GM23338 (cell line): ENCODE results near the gene ADGRF3. TPM values are rescaled to one million over a fixed set of nuclear protein-coding genes. Genes with fewer than 3 reads are reported as not detected.

Experiments used
- ATAC-seq: fragments of 200-7000 bp; cut with Tn5 transposase; 3 replicates; pipeline ENCODE4 v1.9.1; 2020
- DNase-seq: peaks from one replicate; pipeline ENCODE4 v3.0.0-alpha.2; 2015; ENCODE audit warnings: low spot score
- H2AFZ ChIP-seq: fragments of 200-600 bp; sonication (generic); 2 replicates; pipeline ENCODE4 v1.8.0; 2016; ENCODE audit warnings: antibody characterized with exemption, mild to moderate bottlenecking, moderate library complexity
- H3F3A ChIP-seq: fragments of 200-600 bp; sonication (generic); replicated peaks from 2 replicates; pipeline ENCODE4 v1.8.0; 2017; ENCODE audit warnings: antibody characterized with exemption, mixed run types, low read depth
- H3K27ac ChIP-seq: fragments of 200-600 bp; sonication (generic); 2 replicates; pipeline ENCODE4 v1.6.1; 2016; ENCODE audit warnings: low read depth
- H3K27me3 ChIP-seq: fragments of 200-600 bp; sonication (generic); 2 replicates; pipeline ENCODE4 v1.8.0; 2016; ENCODE audit warnings: mild to moderate bottlenecking, mixed run types, moderate library complexity; ENCODE audit not compliant: insufficient read depth
- H3K36me3 ChIP-seq: fragments of 200-600 bp; sonication (generic); 2 replicates; pipeline ENCODE4 v1.8.0; 2016; ENCODE audit warnings: mild to moderate bottlenecking; ENCODE audit not compliant: insufficient read depth
- H3K4me1 ChIP-seq: fragments of 200-600 bp; sonication (generic); 2 replicates; pipeline ENCODE4 v1.8.0; 2016; ENCODE audit warnings: mild to moderate bottlenecking, moderate library complexity; ENCODE audit not compliant: insufficient read depth
- H3K4me2 ChIP-seq: fragments of 200-600 bp; sonication (generic); 2 replicates; pipeline ENCODE4 v1.7.1; 2017; ENCODE audit warnings: mixed run types
- H3K4me3 ChIP-seq: fragments of 200-600 bp; sonication (generic); 2 replicates; pipeline ENCODE4 v1.6.1; 2016; ENCODE audit warnings: mixed run types
- H3K79me2 ChIP-seq: fragments of 200-600 bp; sonication (generic); replicated peaks from 2 replicates; pipeline ENCODE4 v1.8.0; 2017; ENCODE audit warnings: mild to moderate bottlenecking; ENCODE audit not compliant: insufficient read depth
- H3K9me2 ChIP-seq: fragments of 200-600 bp; sonication (generic); 2 replicates; pipeline ENCODE4 v1.8.0; 2017; ENCODE audit not compliant: insufficient read depth
- H4K20me1 ChIP-seq: fragments of 200-600 bp; sonication (generic); replicated peaks from 2 replicates; pipeline ENCODE4 v1.8.0; 2017; ENCODE audit warnings: mild to moderate bottlenecking; ENCODE audit not compliant: insufficient read depth
- H3K27ac Mint-ChIP-seq: 2 replicates; pipeline ENCODE4 v1.8.0; 2020; ENCODE audit warnings: inconsistent platforms, mild to moderate bottlenecking, moderate library complexity, mixed read lengths
- H3K27me3 Mint-ChIP-seq: 3 replicates; pipeline ENCODE4 v1.8.0; 2022; ENCODE audit warnings: low read depth, mild to moderate bottlenecking, moderate library complexity, mixed read lengths, inconsistent platforms; ENCODE audit not compliant: insufficient read depth, poor library complexity
- H3K36me3 Mint-ChIP-seq: 3 replicates; pipeline ENCODE4 v1.8.0; 2021; ENCODE audit warnings: low read depth, mild to moderate bottlenecking, inconsistent platforms, moderate library complexity, mixed read lengths
- H3K4me1 Mint-ChIP-seq: 3 replicates; pipeline ENCODE4 v1.8.0; 2020; ENCODE audit warnings: mild to moderate bottlenecking, inconsistent platforms, mixed read lengths
- H3K4me3 Mint-ChIP-seq: 3 replicates; pipeline ENCODE4 v1.8.0; 2021; ENCODE audit warnings: moderate library complexity, mild to moderate bottlenecking, inconsistent platforms, mixed read lengths
- H3K9me3 Mint-ChIP-seq: 3 replicates; pipeline ENCODE4 v1.8.0; 2020; ENCODE audit warnings: moderate library complexity, mild to moderate bottlenecking, inconsistent platforms, mixed read lengths
- CREB1 ChIP-seq: fragments of 250-450 bp; sonication (Bioruptor Pico); IDR thresholded peaks from 2 replicates; pipeline ENCODE4 v1.5.0; 2020; ENCODE audit warnings: low read depth, mild to moderate bottlenecking, moderate library complexity
- EZH2 ChIP-seq: fragments of 200-600 bp; sonication (generic); IDR thresholded peaks from one replicate; pipeline ENCODE4 v1.8.0; 2017; ENCODE audit warnings: antibody characterized with exemption, mild to moderate bottlenecking, low read depth; ENCODE audit not compliant: unreplicated experiment
- EZH2phosphoT487 ChIP-seq: fragments of 200-600 bp; sonication (generic); IDR thresholded peaks from one replicate; pipeline ENCODE4 v1.8.1; 2018; ENCODE audit warnings: antibody characterized with exemption; ENCODE audit not compliant: unreplicated experiment
- NANOG ChIP-seq: IDR thresholded peaks from 2 replicates; pipeline ENCODE4 v1.6.1; 2016; ENCODE audit warnings: antibody characterized with exemption, borderline replicate concordance
- POLR2AphosphoS5 ChIP-seq: IDR thresholded peaks from 2 replicates; pipeline ENCODE4 v1.6.1; 2016; ENCODE audit warnings: antibody characterized with exemption, low read depth
- STAT1 ChIP-seq: IDR thresholded peaks from one replicate; pipeline ENCODE4 v1.6.1; 2016; ENCODE audit warnings: antibody characterized with exemption; ENCODE audit not compliant: unreplicated experiment
- ZNF114 ChIP-seq: fragments of 250-450 bp; sonication (Bioruptor Pico); IDR thresholded peaks from 2 replicates; pipeline ENCODE4 v1.5.0; 2020; ENCODE audit warnings: mild to moderate bottlenecking, moderate library complexity
- ZNF331 ChIP-seq: fragments of 250-450 bp; sonication (Bioruptor Pico); IDR thresholded peaks from 2 replicates; pipeline ENCODE4 v1.5.0; 2020; ENCODE audit warnings: low read depth, mild to moderate bottlenecking, moderate library complexity
- polyA plus RNA-seq: library from polyadenylated mRNA; unstranded; fragments of >200 nt; fragmentation: Nextera tagmentation; extraction: Ambion mirVana; gene quantifications from 2 replicates; pipeline ENCODE4 v1.2.1, GENCODE V29; 2016
- total RNA-seq: library from RNA; depleted of rRNA; stranded (reverse); fragments of >200 nt; shearing (Covaris generic); gene quantifications from 2 replicates; pipeline ENCODE4 v1.2.3, GENCODE V29; 2014
- TF ChIP-seq, protein P1 (sequence below): IDR thresholded peaks from one replicate; pipeline ENCODE4 v1.6.1; 2018; ENCODE audit warnings: antibody characterized with exemption; ENCODE audit not compliant: unreplicated experiment
- TF ChIP-seq, protein P2 (sequence below), 2 experiments: fragments of 200-600 bp in 1 of 2; sonication (generic) in 1 of 2; conservative IDR thresholded peaks; 2 replicates each; pipeline versions ENCODE4 v1.5.1 to v1.6.1; 2016 to 2017; ENCODE audit warnings: antibody characterized with exemption in 2 of 2, low read depth in 2 of 2, mild to moderate bottlenecking in 2 of 2, moderate library complexity in 1 of 2
- TF ChIP-seq, protein P3 (sequence below): IDR thresholded peaks from 2 replicates; pipeline ENCODE4 v1.6.1; 2016; ENCODE audit warnings: antibody characterized with exemption

The ADGRF3 gene
- total and polyA plus RNA-seq, 2 experiments from 2014 or later, result 0.38 to 0.39 TPM

DNA sequence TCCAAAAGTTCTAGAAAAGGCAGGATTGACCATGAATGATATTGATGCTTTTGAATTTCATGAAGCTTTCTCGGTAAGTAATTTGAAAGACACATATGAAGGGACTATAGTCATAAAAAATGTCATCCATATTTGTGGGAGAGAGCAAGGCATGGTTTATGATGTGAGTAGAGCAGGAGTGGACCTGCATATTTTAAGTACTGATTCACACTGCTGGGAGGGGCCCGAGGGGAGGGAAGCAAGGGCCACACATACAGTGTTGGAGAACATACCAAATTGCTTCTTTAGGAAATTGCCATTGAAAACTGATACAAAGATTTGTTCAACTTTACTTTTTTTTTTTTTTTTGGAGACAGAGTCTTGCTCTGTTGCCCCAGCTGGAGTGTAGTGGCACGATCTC, 62.5 kb downstream of the ADGRF3 start:
- Histone ChIP-seq H3K27ac (no peak overlapping the region), H3F3A (no peaks in the 10 kb centered on the region; the same call in 1 of the 2 replicates), H4K20me1 (peaks cover 5% of the 10 kb centered on the region; the same call in 1 of the 2 replicates), H3K4me2 (no peak overlapping the region), H3K79me2 (no peaks in the 10 kb centered on the region), H3K9me2 (no peaks in the 10 kb centered on the region), H3K4me3 (no peak overlapping the region), H3K36me3 (peaks cover 18% of the 10 kb centered on the region), H3K27me3 (no peaks in the 10 kb centered on the region), H2AFZ (no peak overlapping the region), H3K4me1 (no peaks in the 10 kb centered on the region)
- DNase-seq (no peak), ATAC-seq (no peak)
- Mint-ChIP-seq H3K4me3 (no peak overlapping the region), H3K27me3 (no peaks in the 10 kb centered on the region), H3K4me1 (no peaks in the 10 kb centered on the region), H3K27ac (no peak overlapping the region), H3K36me3 (peaks cover 56% of the 10 kb centered on the region), H3K9me3 (no peaks in the 10 kb centered on the region)
- TF ChIP-seq, protein P1, sequence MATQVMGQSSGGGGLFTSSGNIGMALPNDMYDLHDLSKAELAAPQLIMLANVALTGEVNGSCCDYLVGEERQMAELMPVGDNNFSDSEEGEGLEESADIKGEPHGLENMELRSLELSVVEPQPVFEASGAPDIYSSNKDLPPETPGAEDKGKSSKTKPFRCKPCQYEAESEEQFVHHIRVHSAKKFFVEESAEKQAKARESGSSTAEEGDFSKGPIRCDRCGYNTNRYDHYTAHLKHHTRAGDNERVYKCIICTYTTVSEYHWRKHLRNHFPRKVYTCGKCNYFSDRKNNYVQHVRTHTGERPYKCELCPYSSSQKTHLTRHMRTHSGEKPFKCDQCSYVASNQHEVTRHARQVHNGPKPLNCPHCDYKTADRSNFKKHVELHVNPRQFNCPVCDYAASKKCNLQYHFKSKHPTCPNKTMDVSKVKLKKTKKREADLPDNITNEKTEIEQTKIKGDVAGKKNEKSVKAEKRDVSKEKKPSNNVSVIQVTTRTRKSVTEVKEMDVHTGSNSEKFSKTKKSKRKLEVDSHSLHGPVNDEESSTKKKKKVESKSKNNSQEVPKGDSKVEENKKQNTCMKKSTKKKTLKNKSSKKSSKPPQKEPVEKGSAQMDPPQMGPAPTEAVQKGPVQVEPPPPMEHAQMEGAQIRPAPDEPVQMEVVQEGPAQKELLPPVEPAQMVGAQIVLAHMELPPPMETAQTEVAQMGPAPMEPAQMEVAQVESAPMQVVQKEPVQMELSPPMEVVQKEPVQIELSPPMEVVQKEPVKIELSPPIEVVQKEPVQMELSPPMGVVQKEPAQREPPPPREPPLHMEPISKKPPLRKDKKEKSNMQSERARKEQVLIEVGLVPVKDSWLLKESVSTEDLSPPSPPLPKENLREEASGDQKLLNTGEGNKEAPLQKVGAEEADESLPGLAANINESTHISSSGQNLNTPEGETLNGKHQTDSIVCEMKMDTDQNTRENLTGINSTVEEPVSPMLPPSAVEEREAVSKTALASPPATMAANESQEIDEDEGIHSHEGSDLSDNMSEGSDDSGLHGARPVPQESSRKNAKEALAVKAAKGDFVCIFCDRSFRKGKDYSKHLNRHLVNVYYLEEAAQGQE, result no peak
- TF ChIP-seq EZH2phosphoT487 (no peak), CREB1 (CRISPR knock-in tag) (no peak), NANOG (no peak), POLR2AphosphoS5 (no peak), STAT1 (no peak), ZNF114 (CRISPR knock-in tag) (no peak), ZNF331 (CRISPR knock-in tag) (no peak), EZH2 (no peak)
- TF ChIP-seq, protein P2, sequence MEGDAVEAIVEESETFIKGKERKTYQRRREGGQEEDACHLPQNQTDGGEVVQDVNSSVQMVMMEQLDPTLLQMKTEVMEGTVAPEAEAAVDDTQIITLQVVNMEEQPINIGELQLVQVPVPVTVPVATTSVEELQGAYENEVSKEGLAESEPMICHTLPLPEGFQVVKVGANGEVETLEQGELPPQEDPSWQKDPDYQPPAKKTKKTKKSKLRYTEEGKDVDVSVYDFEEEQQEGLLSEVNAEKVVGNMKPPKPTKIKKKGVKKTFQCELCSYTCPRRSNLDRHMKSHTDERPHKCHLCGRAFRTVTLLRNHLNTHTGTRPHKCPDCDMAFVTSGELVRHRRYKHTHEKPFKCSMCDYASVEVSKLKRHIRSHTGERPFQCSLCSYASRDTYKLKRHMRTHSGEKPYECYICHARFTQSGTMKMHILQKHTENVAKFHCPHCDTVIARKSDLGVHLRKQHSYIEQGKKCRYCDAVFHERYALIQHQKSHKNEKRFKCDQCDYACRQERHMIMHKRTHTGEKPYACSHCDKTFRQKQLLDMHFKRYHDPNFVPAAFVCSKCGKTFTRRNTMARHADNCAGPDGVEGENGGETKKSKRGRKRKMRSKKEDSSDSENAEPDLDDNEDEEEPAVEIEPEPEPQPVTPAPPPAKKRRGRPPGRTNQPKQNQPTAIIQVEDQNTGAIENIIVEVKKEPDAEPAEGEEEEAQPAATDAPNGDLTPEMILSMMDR (conservative IDR thresholded peaks at IDR 0.05; ENCODE audit: low read depth in 2 of 2), result no peak
- TF ChIP-seq, protein P3, sequence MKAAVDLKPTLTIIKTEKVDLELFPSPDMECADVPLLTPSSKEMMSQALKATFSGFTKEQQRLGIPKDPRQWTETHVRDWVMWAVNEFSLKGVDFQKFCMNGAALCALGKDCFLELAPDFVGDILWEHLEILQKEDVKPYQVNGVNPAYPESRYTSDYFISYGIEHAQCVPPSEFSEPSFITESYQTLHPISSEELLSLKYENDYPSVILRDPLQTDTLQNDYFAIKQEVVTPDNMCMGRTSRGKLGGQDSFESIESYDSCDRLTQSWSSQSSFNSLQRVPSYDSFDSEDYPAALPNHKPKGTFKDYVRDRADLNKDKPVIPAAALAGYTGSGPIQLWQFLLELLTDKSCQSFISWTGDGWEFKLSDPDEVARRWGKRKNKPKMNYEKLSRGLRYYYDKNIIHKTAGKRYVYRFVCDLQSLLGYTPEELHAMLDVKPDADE, result no peak
